ENCODE data around the gene AKR1C2. TPM values are rescaled to one million over a fixed set of nuclear protein-coding genes. Genes with fewer than 3 reads are reported as not detected.

AKR1C2 gene
- total and polyA plus RNA-seq, 10 of the 15 experiments (the other 5 are each of a cell fraction or from before 2014, with no cell fraction given) = 0.31 to 0.44 (median 0.36) TPM; not detected in 7

DNA sequence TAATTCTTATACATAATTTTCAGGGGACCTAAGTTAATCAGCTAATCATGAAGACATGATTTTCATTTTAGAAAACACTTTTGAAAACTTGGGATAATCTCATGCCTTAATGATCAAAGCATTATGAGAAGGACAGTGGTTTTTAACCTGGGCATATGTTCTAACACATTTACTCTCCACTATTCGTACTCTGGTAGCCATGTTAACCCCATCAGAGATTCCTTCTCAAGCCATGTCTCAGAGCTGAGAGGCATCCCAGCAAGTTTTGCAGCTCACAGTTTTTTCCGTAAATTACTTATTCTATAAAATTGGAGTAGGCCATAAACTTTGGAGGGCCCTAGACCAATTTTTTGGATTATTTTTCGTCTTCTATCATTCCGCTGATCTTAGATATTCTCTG, 24.8 kb downstream of the AKR1C2 start:
- ChIA-PET SMC1A (ENCODE audit: uncharacterized antibody, unreplicated experiment) (no interaction called here), CTCF (interaction anchor here (1.5 kb wide), 1 partner anchor 128 kb away, joined by 6 read pairs; no protein-coding TSS in a partner anchor), POLR2A (no interaction called here), RAD21 (ENCODE audit: unreplicated experiment) (no interaction called here)
- no peaks in the 10 kb centered on the region for H3K4me1 ChIP-seq (ENCODE audit: control insufficient read depth, insufficient read depth, low read length)
- H3K9ac ChIP-seq (ENCODE audit: control insufficient read depth, insufficient read depth, low read length) = no peak overlapping the region
- H3K36me3 ChIP-seq (ENCODE audit: control insufficient read depth in 2 of 2, insufficient read depth in 2 of 2, low read length in 1 of 2) = no peaks in the 10 kb centered on the region
- 3% methylated on average over 4 of the region's 4 CpGs for WGBS (ENCODE audit: insufficient coverage, insufficient replicate concordance, low lambda C conversion rate, missing lambda C conversion rate)
- no peak overlapping the region for H2AFZ ChIP-seq (ENCODE audit: control insufficient read depth, low read depth, low read length)
- TF ChIP-seq POLR2AphosphoS2 (IDR thresholded peaks at IDR 0.05; ENCODE audit: low read depth, low read length) (no peak), MEF2B (IDR thresholded peaks at IDR 0.05; ENCODE audit: partially characterized antibody, poor library complexity, severe bottlenecking) (no peak), EZH2 (IDR thresholded peaks at IDR 0.05; ENCODE audit: borderline replicate concordance, control insufficient read depth, low read depth, low read length) (no peak), MEF2A (IDR thresholded peaks at IDR 0.05; ENCODE audit: insufficient read depth, low read depth, low read length) (no peak), SMARCA5 (IDR thresholded peaks at IDR 0.05) (no peak), TCF3 (IDR thresholded peaks at IDR 0.05; ENCODE audit: borderline replicate concordance, insufficient read depth, low read depth, low read length) (no peak), ZNF24 (IDR thresholded peaks at IDR 0.05) (no peak), TARDBP (IDR thresholded peaks at IDR 0.05; ENCODE audit: borderline replicate concordance) (no peak)
- H4K20me1 ChIP-seq (ENCODE audit: control insufficient read depth, insufficient read depth) = no peaks in the 10 kb centered on the region
- intact Hi-C loops (cut with micrococcal nuclease; ENCODE audit: unreplicated experiment) = no loop called here
- no peaks in the 10 kb centered on the region for H3K27me3 ChIP-seq (replicated peaks in 1 of 2; ENCODE audit: control insufficient read depth in 2 of 2, insufficient read depth in 2 of 2, low read length in 1 of 2)
- no peaks in the 10 kb centered on the region for H3K9me3 ChIP-seq (replicated peaks; ENCODE audit: control insufficient read depth, insufficient read depth, low read length)
- BruUV-seq (replicated peaks) = no TSS peak
- H3K27ac ChIP-seq (ENCODE audit: control insufficient read depth, insufficient read depth) = no peak overlapping the region
- no peaks in the 10 kb centered on the region for H3K79me2 ChIP-seq (ENCODE audit: control insufficient read depth, insufficient read depth, low read length)
- in situ Hi-C loops (cut with MboI) = no loop called here
- ATAC-seq = no peak
- no peak overlapping the region for H3K4me3 ChIP-seq
- no peak overlapping the region for H3K4me2 ChIP-seq (ENCODE audit: control insufficient read depth, insufficient read depth)
- FAIRE-seq = no peak
- DNase-seq (ENCODE audit: low read depth, low spot score) = no peak

DNA sequence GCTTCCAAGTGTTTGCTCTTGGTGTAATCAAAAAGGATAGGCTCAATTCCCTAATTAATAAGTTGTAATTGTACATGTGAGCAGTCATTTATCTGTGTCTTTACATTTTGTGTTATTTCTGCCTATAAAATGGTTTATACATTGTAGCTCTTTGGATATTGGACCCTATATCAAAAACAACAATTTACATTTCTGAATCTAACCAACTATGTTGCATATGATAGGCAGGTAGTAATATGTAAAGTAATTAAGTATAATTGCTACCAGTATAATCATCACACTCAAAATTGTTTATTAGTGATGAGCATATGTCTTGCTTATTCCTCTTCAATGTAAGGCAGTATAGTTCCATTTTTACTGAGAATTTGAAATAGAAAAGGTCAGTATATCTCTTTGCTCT, 26.6 kb downstream of the AKR1C2 start:
- FAIRE-seq = no peak
- CTCF ChIA-PET = no interaction called here
- RAD21 ChIA-PET (ENCODE audit: unreplicated experiment) = no interaction called here
- TF ChIP-seq CHD2 (IDR thresholded peaks at IDR 0.05; ENCODE audit: borderline replicate concordance, low read depth, low read length) (no peak), BACH1 (IDR thresholded peaks at IDR 0.05; ENCODE audit: borderline replicate concordance) (no peak), NRF1 (conservative IDR thresholded peaks at IDR 0.05; ENCODE audit: low read depth, low read length) (no peak), NR2C1 (IDR thresholded peaks at IDR 0.05) (no peak), HDGF (IDR thresholded peaks at IDR 0.05) (no peak), IKZF1 (conservative IDR thresholded peaks at IDR 0.05) (no peak), JUND (IDR thresholded peaks at IDR 0.05; ENCODE audit: low read depth, low read length) (no peak), MYC (IDR thresholded peaks at IDR 0.05; ENCODE audit: insufficient read depth, insufficient read length, insufficient replicate concordance, low read length, severe bottlenecking) (no peak), CBFB (IDR thresholded peaks at IDR 0.05; ENCODE audit: low read depth) (no peak), ZNF274 (IDR thresholded peaks at IDR 0.05; ENCODE audit: insufficient read depth, insufficient read length) (no peak), SIN3A (IDR thresholded peaks at IDR 0.05; ENCODE audit: low read depth, low read length) (no peak)
- TF ChIP-seq, protein P1, sequence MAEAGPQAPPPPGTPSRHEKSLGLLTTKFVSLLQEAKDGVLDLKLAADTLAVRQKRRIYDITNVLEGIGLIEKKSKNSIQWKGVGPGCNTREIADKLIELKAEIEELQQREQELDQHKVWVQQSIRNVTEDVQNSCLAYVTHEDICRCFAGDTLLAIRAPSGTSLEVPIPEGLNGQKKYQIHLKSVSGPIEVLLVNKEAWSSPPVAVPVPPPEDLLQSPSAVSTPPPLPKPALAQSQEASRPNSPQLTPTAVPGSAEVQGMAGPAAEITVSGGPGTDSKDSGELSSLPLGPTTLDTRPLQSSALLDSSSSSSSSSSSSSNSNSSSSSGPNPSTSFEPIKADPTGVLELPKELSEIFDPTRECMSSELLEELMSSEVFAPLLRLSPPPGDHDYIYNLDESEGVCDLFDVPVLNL (IDR thresholded peaks at IDR 0.05; ENCODE audit: low read depth, low read length) = no peak
- TF ChIP-seq, protein P2, sequence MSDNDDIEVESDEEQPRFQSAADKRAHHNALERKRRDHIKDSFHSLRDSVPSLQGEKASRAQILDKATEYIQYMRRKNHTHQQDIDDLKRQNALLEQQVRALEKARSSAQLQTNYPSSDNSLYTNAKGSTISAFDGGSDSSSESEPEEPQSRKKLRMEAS (IDR thresholded peaks at IDR 0.05; ENCODE audit: low read depth, low read length) = no peak

More for the DNA sequence above, 26.6 kb downstream of the AKR1C2 start:
- Histone ChIP-seq H3K4me1 (ENCODE audit: control insufficient read depth, insufficient read depth, low read length) (no peaks in the 10 kb centered on the region), H3K79me2 (ENCODE audit: control insufficient read depth, insufficient read depth, low read length) (no peaks in the 10 kb centered on the region), H3K27ac (ENCODE audit: control insufficient read depth, insufficient read depth) (no peak overlapping the region), H3K9me3 (replicated peaks; ENCODE audit: control insufficient read depth, insufficient read depth, low read length) (no peaks in the 10 kb centered on the region), H3K27me3 (replicated peaks in 1 of 2; ENCODE audit: control insufficient read depth in 2 of 2, insufficient read depth in 2 of 2, low read length in 1 of 2) (no peaks in the 10 kb centered on the region), H3K36me3 (ENCODE audit: control insufficient read depth in 2 of 2, insufficient read depth in 2 of 2, low read length in 1 of 2) (no peaks in the 10 kb centered on the region), H2AFZ (ENCODE audit: control insufficient read depth, low read depth, low read length) (no peak overlapping the region), H3K4me2 (ENCODE audit: control insufficient read depth, insufficient read depth) (no peak overlapping the region), H4K20me1 (ENCODE audit: control insufficient read depth, insufficient read depth) (no peaks in the 10 kb centered on the region), H3K9ac (ENCODE audit: control insufficient read depth, insufficient read depth, low read length) (no peak overlapping the region), H3K4me3 (no peak overlapping the region)
- ChIA-PET SMC1A (ENCODE audit: uncharacterized antibody, unreplicated experiment) (no interaction called here), POLR2A (no interaction called here)
- BruUV-seq (replicated peaks) = no TSS peak
- no peak for ATAC-seq
- DNase-seq (ENCODE audit: low read depth, low spot score) = no peak
- in situ Hi-C loops (cut with MboI) = no loop called here
- intact Hi-C loops (cut with micrococcal nuclease; ENCODE audit: unreplicated experiment) = no loop called here

Measured in GM12878 (cell line).